GM18858 (cell line): ENCODE measurements around the gene IQCH.

Experiments
- ATAC-seq: cut with Tn5 transposase; IDR thresholded peaks from one replicate; pipeline ENCODE4 v1.9.1; 2021; ENCODE audit not compliant: unreplicated experiment

Gene IQCH

GRCh38 chr15:67521783-67522568 lies 267.4 kb downstream of the IQCH start:
- peak; percentile 9 for ATAC-seq

- no peak for ATAC-seq
These were observed 268.7 kb downstream of the IQCH start for GRCh38 chr15:67523330-67523729.

GRCh38 chr15:67524235-67524634 lies 269.6 kb downstream of the IQCH start:
- no peak for ATAC-seq

GRCh38 chr15:67528513-67528912 lies 273.9 kb downstream of the IQCH start:
- ATAC-seq, result no peak

- ATAC-seq, result no peak
These were observed 276.9 kb downstream of the IQCH start for GRCh38 chr15:67531379-67531914.

- no peak for ATAC-seq
These were observed 279.3 kb downstream of the IQCH start for GRCh38 chr15:67533873-67534272.

GRCh38 chr15:67534360-67534759 lies 279.8 kb downstream of the IQCH start:
- no peak for ATAC-seq

- no peak for ATAC-seq
These were observed 283.2 kb downstream of the IQCH start for GRCh38 chr15:67537771-67538170.

GRCh38 chr15:67542420-67543347 lies 288.1 kb downstream of the IQCH start, which contains the start of gene MAP2K5:
MAP2K5 (plus strand) TSS chr15:67542703; CDS start chr15:67543336, 633 bp downstream.
- no peak for ATAC-seq

- no peak for ATAC-seq
These were observed 288.7 kb downstream of the IQCH start for GRCh38 chr15:67543348-67543718.

- no peak for ATAC-seq
These were observed 289.9 kb downstream of the IQCH start for GRCh38 chr15:67544475-67544874.

- no peak for ATAC-seq
These were observed 291.3 kb downstream of the IQCH start for GRCh38 chr15:67545864-67546263.

- ATAC-seq, result no peak
These were observed 292.5 kb downstream of the IQCH start for GRCh38 chr15:67547064-67547463.

- no peak for ATAC-seq
These were observed 293.2 kb downstream of the IQCH start for GRCh38 chr15:67547836-67548235.

GRCh38 chr15:67548236-67548852 lies 293.8 kb downstream of the IQCH start:
- ATAC-seq, result no peak

GRCh38 chr15:67548862-67549651 lies 294.5 kb downstream of the IQCH start:
- ATAC-seq, result no peak

GRCh38 chr15:67549736-67550135 lies 295.1 kb downstream of the IQCH start:
- ATAC-seq, result no peak

- no peak for ATAC-seq
These were observed 295.9 kb downstream of the IQCH start for GRCh38 chr15:67550522-67550921.

GRCh38 chr15:67551207-67551743 lies 296.7 kb downstream of the IQCH start:
- no peak for ATAC-seq
